ENCODE results near the gene KANSL1.

KANSL1 gene

DNA sequence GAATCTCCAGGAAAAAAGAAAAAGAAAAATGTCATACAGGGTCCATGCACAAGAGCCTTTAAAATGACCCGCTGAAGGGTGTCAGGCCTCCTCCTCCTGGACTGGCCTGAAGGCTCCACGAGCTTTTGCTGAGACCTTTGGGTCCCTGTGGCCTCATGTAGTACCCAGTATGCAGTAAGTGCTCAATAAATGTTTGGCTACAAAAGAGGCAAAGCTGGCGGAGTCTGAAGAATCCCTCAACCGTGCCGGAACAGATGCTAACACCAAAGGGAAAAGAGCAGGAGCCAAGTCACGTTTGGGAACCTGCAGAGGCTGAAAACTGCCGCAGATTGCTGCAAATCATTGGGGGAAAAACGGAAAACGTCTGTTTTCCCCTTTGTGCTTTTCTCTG, 193.3 kb downstream of the KANSL1 start:
- DNase-seq (ENCODE audit: low read depth in 2 of 2) = no peak

DNA sequence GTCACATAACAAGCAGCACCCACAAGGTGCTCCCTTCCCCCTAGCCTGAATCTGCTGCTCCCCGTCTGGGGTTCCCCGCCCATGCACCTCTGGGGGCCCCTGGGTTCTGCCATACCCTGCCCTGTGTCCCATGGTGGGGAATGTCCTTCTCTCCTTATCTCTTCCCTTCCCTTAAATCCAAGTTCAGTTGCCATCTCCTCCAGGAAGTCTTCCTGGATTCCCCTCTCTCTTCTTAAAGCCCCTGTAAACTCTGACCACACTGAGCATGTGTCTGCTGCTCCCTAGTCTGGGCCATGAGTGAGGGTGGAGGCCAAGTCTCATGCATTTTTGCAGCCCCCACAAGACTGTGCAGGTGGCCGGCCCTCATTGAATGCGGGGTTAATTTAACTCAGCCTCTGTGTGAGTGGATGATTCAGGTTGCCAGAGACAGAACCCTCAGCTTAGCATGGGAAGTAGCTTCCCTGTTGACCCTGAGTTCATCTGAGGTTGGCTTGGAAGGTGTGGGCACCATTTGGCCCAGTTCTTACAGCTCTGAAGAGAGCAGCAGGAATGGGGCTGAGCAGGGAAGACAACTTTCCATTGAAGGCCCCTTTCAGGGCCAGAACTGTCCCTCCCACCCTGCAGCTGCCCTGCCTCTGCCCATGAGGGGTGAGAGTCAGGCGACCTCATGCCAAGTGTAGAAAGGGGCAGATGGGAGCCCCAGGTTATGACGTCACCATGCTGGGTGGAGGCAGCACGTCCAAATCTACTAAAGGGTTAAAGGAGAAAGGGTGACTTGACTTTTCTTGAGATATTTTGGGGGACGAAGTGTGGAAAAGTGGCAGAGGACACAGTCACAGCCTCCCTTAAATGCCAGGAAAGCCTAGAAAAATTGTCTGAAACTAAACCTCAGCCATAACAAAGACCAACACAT, 194.0 kb downstream of the KANSL1 start, which contains the start of gene STH:
Gene STH (plus strand): TSS at position 264 of the 913 bp plus-strand sequence. CDS start 30 bp downstream, at position 294.
- no peak for DNase-seq (ENCODE audit: low read depth in 2 of 2)

DNA sequence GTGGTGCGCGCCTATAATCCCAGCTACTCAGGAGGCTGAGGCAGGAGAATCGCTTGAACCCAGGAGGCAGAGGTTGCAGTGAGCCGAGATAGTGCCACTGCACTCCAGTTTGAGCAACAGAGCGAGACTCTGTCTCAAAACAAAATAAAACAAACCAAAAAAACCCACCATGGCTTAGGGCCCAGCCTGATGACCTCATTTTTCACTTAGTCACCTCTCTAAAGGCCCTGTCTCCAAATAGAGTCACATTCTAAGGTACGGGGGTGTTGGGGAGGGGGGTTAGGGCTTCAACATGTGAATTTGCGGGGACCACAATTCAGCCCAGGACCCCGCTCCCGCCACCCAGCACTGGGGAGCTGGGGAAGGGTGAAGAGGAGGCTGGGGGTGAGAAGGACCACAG, 195.6 kb downstream of the KANSL1 start:
- DNase-seq (ENCODE audit: low read depth in 2 of 2) = no peak

DNA sequence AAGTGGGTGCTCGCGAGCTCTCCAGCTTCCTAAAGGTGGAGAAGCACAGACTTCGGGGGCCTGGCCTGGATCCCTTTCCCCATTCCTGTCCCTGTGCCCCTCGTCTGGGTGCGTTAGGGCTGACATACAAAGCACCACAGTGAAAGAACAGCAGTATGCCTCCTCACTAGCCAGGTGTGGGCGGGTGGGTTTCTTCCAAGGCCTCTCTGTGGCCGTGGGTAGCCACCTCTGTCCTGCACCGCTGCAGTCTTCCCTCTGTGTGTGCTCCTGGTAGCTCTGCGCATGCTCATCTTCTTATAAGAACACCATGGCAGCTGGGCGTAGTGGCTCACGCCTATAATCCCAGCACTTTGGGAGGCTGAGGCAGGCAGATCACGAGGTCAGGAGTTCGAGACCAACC, 196.1 kb downstream of the KANSL1 start:
- no peak for DNase-seq (ENCODE audit: low read depth in 2 of 2)

DNA sequence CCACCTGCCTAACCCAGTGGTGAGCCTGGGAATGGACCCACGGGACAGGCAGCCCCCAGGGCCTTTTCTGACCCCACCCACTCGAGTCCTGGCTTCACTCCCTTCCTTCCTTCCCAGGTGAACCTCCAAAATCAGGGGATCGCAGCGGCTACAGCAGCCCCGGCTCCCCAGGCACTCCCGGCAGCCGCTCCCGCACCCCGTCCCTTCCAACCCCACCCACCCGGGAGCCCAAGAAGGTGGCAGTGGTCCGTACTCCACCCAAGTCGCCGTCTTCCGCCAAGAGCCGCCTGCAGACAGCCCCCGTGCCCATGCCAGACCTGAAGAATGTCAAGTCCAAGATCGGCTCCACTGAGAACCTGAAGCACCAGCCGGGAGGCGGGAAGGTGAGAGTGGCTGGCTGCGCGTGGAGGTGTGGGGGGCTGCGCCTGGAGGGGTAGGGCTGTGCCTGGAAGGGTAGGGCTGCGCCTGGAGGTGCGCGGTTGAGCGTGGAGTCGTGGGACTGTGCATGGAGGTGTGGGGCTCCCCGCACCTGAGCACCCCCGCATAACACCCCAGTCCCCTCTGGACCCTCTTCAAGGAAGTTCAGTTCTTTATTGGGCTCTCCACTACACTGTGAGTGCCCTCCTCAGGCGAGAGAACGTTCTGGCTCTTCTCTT, 196.8 kb downstream of the KANSL1 start:
- no peak for DNase-seq (ENCODE audit: low read depth in 2 of 2)

DNA sequence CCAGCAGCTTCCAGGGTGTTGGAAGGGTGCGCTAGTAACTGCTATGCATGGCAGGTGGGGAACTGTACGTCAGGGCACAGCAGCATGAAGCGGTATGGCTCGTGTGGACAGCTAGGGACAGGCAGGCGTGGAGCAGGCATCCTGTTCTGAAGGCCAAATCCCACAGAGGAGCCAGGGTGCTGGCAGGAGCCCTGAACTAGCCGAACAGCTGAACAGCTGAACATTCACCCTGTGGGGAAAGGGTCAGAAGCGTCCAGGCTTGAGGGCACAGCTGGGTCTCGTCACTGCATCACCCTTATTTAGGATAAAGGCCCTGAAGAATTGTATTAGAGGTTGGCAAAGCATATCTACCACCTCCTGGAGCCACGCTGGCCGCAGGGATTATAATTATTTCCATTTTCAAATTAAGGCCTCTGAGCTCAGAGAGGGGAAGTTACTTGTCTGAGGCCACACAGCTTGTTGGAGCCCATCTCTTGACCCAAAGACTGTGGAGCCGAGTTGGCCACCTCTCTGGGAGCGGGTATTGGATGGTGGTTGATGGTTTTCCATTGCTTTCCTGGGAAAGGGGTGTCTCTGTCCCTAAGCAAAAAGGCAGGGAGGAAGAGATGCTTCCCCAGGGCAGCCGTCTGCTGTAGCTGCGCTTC, 197.5 kb downstream of the KANSL1 start:
- no peak for DNase-seq (ENCODE audit: low read depth in 2 of 2)

DNA sequence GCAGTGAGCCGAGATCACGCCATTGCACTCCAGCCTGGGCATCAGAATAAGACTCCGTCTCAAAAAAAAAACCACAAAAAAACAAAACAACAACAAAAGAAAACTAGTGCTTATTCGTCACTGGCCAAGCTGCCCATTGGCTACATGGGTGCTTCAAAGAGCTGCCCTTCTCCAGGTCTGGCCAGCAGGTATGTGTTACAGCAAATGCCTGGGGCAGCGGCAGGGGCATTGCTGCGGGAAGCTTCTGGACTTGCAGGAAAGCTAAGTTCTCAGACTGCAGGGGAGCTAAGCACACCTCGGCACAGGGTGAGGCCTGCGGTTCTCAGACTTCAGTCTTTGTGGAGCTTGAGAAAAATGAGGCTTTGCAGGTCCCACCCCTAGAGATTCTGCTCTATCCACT, 198.2 kb downstream of the KANSL1 start:
- no peak for DNase-seq (ENCODE audit: low read depth in 2 of 2)

DNA sequence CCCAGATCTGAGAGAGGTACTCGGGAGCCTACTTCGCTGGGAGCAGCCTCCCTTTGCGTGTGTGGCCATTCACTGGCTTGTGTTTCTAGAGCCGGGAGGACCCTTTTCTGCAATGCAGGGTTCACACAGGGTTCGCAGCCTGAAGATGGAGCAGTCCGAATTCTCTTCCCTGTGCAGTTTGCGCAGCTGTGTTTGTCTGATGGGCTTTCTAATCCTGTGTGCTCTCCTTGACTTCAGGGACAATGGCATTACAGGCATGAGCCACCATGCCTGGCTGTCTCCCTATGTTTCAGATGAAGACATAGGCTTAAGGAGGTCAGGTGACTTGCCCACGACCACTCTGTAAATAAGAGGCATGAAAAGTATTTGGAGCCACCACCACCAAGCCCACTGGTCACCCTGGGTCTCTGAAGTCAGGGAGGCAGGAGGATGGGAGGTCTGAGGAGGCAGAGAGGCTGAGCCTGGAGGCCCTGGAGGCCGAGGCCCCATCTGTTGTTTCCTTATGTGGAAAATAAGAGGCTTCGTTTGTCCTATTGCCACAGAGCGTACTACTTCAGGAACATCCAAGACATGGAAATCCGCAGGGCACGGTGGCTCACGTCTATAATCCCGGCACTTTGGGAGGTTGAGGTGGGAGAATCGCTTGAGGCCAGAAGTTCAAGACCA, 199.1 kb downstream of the KANSL1 start:
- DNase-seq (ENCODE audit: low read depth in 2 of 2) = no peak

DNA sequence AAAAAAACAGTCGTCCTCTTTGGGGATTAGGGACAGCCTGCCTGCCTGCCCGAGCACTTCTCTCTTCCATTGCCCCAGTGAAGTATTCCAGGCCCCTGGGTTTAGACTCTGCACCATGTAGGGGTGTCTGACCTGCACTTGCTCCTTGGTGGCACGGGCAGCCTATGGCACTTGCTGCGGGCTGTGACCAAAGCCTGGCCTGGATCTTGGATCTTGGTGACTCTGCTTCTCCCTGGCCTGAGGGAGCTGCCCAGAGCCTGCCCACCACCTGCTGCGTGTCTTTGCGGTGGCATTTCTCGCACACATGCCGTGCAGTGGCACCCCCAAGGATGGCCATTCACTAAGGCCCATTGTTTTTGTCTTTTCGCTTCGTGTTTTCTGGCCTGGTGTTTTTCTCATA, 200.3 kb downstream of the KANSL1 start:
- no peak for DNase-seq (ENCODE audit: low read depth in 2 of 2)

DNA sequence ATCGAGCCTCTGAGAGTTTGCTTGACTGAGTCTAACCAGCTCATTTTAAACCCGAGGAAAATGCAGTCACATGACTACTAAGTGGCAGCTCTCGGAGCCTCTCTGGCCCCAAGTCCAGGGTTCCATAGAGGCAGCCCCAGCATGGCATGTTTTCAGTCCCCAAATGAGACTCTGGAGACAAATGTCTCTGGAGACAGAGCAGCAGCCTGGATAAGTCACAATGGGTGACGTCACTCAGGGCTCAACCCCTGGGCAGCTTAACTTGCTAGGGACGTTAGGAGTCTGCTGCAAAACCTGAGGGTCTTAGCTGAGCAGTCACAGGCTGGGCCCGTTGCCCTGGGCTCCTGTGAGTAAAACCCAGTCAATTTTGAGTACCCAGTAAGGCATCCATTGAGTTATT, 201.1 kb downstream of the KANSL1 start:
- no peak for DNase-seq (ENCODE audit: low read depth in 2 of 2)

DNA sequence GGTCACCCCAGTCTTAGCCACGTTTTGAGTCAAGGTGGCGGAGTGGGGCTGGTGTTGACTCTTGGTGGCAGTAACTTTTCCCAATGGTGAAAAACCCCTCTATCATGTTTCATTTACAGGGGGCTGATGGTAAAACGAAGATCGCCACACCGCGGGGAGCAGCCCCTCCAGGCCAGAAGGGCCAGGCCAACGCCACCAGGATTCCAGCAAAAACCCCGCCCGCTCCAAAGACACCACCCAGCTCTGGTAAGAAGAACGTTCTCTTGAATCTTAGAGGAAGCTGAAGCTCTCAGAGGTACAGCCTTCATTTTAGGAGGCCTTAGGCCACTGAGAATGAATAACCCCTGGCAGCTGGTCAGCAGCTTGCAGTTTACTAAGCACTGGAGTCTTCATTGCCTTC, 201.9 kb downstream of the KANSL1 start:
- DNase-seq (ENCODE audit: low read depth in 2 of 2) = no peak

DNA sequence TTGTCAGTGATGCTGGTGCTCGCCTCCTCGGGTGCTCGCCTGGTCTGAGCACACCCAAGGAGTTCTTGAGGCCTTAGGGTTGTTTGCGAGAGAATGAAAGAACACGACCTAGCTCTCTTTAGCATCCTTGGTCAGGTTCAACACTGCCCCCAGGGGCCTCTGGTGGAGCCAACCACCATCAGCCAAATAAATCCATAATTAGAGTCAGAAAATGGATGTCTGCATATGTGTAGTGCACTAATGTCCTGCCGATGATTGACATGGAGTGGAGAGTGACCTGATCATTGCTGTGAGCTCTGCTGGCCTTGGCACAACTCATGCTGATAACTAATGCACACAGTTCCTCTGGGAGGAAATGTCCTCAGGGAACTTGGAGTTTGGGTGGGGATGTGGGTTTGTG, 202.3 kb downstream of the KANSL1 start:
- no peak for DNase-seq (ENCODE audit: low read depth in 2 of 2)

DNA sequence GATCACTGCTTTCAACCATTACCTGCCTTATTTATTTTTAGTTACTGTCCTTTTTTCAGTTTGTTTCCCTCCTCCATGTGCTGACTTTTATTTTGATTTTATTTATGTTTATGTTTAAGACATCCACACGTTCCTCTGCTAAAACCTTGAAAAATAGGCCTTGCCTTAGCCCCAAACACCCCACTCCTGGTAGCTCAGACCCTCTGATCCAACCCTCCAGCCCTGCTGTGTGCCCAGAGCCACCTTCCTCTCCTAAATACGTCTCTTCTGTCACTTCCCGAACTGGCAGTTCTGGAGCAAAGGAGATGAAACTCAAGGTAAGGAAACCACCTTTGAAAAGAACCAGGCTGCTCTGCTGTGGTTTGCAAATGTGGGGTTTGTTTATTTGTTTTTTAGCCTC, 203.5 kb downstream of the KANSL1 start:
- DNase-seq (ENCODE audit: low read depth in 2 of 2) = no peak

DNA sequence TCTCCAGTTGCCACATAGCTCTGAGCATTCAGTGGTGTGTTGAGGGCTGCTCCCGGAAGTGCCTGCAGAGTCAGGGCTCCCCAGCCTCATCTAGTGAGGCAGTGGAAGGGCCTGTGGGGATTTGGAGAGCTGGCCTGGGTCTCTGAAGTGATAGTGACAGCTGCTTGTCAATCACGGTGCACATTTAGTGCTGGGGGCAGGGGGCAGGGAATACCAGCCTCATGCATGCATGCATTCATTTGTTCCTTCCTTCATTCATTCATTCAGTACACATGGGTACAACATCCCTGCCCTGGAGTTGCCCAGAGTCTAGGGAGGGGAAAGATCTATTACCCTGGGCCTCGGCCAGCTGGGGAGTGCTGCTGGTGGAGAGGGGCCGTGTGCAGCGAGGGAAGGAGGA, 205.5 kb downstream of the KANSL1 start:
- no peak for DNase-seq (ENCODE audit: low read depth in 2 of 2)

DNA sequence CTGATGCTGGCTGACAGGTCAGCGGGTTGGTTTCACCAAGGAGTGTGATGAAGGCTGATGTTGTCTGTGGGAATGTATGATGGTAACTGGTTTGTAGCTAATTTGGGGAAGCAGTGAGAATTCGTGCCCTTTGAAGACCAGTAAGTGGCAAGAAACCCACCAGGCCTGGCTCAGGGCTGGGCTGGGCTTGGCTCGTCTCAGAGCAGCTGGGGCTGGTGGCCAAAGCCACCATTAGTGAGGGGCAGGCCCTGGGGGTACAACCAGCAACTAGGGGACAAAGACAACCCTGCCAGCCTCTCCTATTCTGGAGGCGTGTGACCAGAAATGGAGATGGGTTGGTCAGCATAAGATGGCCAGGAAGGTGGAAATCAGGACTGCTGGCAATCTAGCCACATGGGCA, 207.2 kb downstream of the KANSL1 start:
- DNase-seq (ENCODE audit: low read depth in 2 of 2) = no peak

DNA sequence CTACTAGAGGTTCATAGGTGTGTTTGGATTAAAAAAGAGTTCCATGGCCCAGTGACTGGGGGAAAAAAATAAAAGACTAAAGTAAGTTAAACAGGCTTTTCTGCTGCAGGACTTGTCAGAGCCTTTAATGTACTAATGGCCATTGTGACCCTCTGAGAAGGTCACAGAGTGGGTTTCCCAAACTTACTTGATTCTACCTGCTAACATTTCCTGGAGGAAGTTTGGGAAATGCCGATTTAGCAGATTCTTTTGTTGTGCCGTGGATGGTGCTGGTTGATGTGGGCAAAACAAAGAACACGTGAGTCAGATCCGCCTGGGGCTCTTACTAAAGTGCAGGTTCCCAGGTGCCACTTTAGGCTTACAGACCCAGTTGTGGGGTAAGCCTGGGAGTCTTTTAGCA, 207.8 kb downstream of the KANSL1 start:
- DNase-seq (ENCODE audit: low read depth in 2 of 2) = no peak

DNA sequence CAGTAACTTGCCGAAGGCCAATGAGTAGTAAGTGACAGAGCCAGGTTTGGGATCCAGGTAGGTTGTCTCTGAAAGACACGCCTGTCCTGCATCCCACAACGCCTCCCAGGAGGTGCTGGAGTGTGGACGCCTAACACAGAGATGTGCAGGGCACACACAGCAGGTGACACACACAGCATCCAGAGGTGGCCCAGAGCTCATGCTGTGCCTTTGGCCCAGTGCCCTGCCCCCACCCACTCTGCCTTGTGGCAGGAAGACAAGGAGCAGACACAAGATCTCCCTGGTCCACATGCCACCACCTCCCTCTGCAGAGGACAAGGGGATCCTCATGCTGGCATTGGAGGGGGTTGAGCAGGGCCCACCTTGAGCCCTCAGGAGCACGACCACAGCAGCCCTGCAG, 208.9 kb downstream of the KANSL1 start:
- DNase-seq (ENCODE audit: low read depth in 2 of 2) = no peak

DNA sequence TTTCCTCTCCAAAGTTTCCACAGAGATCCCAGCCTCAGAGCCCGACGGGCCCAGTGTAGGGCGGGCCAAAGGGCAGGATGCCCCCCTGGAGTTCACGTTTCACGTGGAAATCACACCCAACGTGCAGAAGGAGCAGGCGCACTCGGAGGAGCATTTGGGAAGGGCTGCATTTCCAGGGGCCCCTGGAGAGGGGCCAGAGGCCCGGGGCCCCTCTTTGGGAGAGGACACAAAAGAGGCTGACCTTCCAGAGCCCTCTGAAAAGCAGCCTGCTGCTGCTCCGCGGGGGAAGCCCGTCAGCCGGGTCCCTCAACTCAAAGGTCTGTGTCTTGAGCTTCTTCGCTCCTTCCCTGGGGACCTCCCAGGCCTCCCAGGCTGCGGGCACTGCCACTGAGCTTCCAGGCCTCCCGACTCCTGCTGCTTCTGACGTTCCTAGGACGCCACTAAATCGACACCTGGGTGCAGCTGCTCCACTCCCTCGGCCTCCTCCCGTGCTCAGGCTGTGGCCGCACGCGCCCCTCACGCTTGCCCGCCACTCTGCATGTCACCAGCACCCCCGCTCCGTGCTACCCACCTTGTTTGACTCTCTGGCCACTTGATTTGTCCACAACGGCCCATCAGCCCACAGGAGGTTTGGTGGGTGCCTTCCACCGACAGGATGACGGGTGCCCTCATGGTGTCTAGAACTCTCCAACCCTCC, 209.5 kb downstream of the KANSL1 start:
- no peak for DNase-seq (ENCODE audit: low read depth in 2 of 2)

DNA sequence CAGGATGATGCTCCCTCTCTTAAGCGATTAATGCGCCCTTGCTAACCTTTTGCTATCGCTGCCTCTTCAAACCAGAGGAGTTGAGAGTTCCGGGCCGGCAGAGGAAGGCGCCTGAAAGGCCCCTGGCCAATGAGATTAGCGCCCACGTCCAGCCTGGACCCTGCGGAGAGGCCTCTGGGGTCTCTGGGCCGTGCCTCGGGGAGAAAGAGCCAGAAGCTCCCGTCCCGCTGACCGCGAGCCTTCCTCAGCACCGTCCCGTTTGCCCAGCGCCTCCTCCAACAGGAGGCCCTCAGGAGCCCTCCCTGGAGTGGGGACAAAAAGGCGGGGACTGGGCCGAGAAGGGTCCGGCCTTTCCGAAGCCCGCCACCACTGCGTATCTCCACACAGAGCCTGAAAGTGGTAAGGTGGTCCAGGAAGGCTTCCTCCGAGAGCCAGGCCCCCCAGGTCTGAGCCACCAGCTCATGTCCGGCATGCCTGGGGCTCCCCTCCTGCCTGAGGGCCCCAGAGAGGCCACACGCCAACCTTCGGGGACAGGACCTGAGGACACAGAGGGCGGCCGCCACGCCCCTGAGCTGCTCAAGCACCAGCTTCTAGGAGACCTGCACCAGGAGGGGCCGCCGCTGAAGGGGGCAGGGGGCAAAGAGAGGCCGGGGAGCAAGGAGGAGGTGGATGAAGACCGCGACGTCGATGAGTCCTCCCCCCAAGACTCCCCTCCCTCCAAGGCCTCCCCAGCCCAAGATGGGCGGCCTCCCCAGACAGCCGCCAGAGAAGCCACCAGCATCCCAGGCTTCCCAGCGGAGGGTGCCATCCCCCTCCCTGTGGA, 210.2 kb downstream of the KANSL1 start:
- DNase-seq (ENCODE audit: low read depth in 2 of 2) = no peak

DNA sequence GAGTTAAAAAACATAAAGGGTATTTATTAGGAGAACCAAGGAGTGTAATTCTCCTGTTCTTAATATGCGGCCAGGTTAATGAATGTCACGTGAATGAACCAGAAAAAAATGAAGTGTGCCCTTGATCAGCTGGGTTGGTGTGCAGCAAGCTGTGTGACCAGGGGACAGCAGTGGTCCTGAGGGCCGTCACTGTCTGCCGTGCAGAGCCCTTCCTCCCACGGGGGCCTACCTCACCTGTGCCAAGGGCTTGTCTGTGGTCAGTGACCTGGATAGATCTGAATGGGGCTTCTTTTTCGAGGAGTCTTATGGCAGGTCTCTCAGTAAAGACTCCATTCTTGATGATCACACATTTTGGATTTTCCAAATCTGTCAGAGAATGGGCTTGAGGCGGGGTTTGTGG, 211.9 kb downstream of the KANSL1 start:
- DNase-seq (ENCODE audit: low read depth in 2 of 2) = no peak

DNA sequence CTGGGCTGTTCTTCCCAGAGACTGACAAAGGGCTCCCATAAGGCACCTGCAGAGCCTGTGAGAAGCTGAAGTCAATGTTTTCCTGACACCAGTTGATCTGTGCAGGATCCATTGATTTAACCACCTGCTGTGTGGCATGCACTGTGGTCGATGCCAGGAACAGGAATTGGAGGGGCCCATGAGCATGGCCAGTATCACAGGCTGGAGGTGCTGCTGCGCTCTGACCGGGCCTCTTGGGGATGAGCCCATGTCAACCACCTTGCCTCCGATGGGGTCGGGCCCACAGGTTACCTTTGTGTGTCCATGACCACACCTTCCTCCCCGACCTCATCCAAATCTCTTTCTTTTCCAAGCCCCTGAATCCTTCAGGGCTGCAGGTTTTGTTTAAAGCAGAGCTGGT, 212.4 kb downstream of the KANSL1 start:
- no peak for DNase-seq (ENCODE audit: low read depth in 2 of 2)

Data from stimulated activated CD8-positive, alpha-beta memory T cell treated with anti-CD3 and anti-CD28 coated beads, Interleukin-2, amount 100 ng/mL, for 48 hours (primary cell).